ENCODE measurements around the gene FCRL5.

FCRL5 gene

GRCh38 chr1:157469300-157469699 lies 83.0 kb downstream of the FCRL5 start:
- DNase-seq: no peak
- in situ Hi-C loops (cut with HindIII; ENCODE audit: low pct_ligation_motif_present, low pct_unique_long_range_greater_than_20kb, low sequenced_read_pairs): no loop called here

DNA sequence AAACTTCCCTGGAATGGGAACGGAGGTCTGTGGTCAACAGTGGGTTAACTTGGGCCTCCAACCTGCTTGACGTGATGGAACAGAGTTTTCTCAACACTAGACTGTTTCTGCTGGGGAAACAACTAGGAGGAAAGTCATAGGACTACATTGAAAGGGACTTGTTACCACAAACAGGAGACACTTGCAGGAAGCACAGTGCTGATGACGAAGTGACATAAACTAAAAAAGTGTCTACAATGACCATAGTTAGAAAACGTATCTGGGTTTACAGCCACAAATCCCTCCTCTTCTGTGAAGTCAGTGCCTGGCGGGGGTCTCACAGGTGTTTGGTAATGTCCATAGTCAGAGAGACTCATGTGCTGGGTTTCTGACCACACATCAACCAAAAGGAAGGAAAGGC lies 86.3 kb downstream of the FCRL5 start:
- in situ Hi-C loops (cut with HindIII; ENCODE audit: low pct_ligation_motif_present, low pct_unique_long_range_greater_than_20kb, low sequenced_read_pairs): no loop called here
- no peak for DNase-seq
